Glomerular visceral epithelial cell (primary cell): ENCODE measurements around the gene OR2D3.
"Not testable (repeated sequence)": the region's sequence is repeated elsewhere in the genome, so short reads cannot be mapped to it uniquely, and the experiment has no call there.

Experiments
- DNase-seq: peaks from one replicate; pipeline ENCODE4 v3.0.0-alpha.2; 2016; ENCODE audit errors: extremely low spot score

OR2D3 gene

GRCh38 chr11:6928916-6929315, 8.1 kb downstream of the OR2D3 start:
- no peak for DNase-seq

GRCh38 chr11:6931146-6931713, 10.4 kb downstream of the OR2D3 start:
- no peak for DNase-seq

- DNase-seq = no peak
These were observed 11.3 kb downstream of the OR2D3 start for GRCh38 chr11:6932145-6932544.

- no peak for DNase-seq
These were observed 21.2 kb downstream of the OR2D3 start for GRCh38 chr11:6941970-6942369.

- no peak for DNase-seq
These were observed 22.3 kb downstream of the OR2D3 start for GRCh38 chr11:6943131-6943530.

GRCh38 chr11:6954248-6954647, 33.4 kb downstream of the OR2D3 start:
- DNase-seq = not testable (repeated sequence)

GRCh38 chr11:6962141-6962540, 41.3 kb downstream of the OR2D3 start:
- no peak for DNase-seq

GRCh38 chr11:6962673-6963072, 41.9 kb downstream of the OR2D3 start:
- no peak for DNase-seq

- DNase-seq = no peak
These were observed 48.0 kb downstream of the OR2D3 start for GRCh38 chr11:6968816-6969215.

GRCh38 chr11:6969854-6970253, 49.1 kb downstream of the OR2D3 start:
- DNase-seq = not testable (repeated sequence)
